Right ventricle myocardium superior (tissue), 1 donor: ENCODE results near the gene OR52B6. TPM values are rescaled to one million over a fixed set of nuclear protein-coding genes. Genes with fewer than 3 reads are reported as not detected.
"Not testable (repeated sequence)": the region's sequence is repeated elsewhere in the genome, so short reads cannot be mapped to it uniquely, and the experiment has no call there.

Experiments
- ATAC-seq: fragments of 200-7000 bp; cut with Tn5 transposase; one replicate; pipeline ENCODE4 v1.9.1; 2020; ENCODE audit warnings: mild to moderate bottlenecking; ENCODE audit not compliant: poor library complexity
- DNase-seq: peaks from one replicate; pipeline ENCODE4 v3.0.0-alpha.2; 2020
- intact Hi-C: fragments of 100-400 bp; cut with DNase I; formaldehyde crosslinking; loops from one replicate; pipeline ENCODE4 v1.11.2; 2022
- long read RNA-seq: library from polyadenylated mRNA; unstranded; transcript quantifications from one replicate; pipeline ENCODE4 v2.0.0, GENCODE V29; 2021
- total RNA-seq: library from RNA; stranded (reverse); fragmentation: NEBNext Ultra II Directional; extraction: Animal tissue kit (Norgen Biotek cat#: 25700); gene quantifications from one replicate; pipeline ENCODE4 v1.2.1, GENCODE V29; 2021
- donor health status: DM: no; HTN: yes; CAD: no; lungs with severe emphysema.

The OR52B6 gene, protein sequence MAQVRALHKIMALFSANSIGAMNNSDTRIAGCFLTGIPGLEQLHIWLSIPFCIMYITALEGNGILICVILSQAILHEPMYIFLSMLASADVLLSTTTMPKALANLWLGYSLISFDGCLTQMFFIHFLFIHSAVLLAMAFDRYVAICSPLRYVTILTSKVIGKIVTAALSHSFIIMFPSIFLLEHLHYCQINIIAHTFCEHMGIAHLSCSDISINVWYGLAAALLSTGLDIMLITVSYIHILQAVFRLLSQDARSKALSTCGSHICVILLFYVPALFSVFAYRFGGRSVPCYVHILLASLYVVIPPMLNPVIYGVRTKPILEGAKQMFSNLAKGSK
- total RNA-seq = not detected
- long read RNA-seq = 0 reads

DNA sequence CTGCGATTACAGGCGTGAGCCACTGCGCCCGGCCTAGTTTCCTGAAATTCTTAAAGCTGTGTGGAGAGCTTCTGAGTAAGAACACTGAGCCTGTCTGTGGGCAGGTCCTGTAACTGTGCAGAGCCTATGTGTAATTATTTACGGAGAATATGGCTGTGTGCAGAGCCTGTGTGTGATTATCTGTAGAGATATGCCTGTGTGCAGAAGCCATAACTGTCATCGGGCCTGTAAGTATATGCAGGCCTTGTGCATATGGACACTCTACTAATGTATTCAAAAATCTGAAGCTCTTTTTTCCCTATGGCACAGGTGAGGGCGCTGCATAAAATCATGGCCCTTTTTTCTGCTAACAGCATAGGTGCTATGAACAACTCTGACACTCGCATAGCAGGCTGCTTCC, at the start of gene OR52B6:
Gene OR52B6 (plus strand): TSS at position 301 of the 400 bp plus-strand sequence. CDS start 0 bp downstream, at position 301.
- intact Hi-C loops = no loop called here
- DNase-seq = no peak
- no peak for ATAC-seq

DNA sequence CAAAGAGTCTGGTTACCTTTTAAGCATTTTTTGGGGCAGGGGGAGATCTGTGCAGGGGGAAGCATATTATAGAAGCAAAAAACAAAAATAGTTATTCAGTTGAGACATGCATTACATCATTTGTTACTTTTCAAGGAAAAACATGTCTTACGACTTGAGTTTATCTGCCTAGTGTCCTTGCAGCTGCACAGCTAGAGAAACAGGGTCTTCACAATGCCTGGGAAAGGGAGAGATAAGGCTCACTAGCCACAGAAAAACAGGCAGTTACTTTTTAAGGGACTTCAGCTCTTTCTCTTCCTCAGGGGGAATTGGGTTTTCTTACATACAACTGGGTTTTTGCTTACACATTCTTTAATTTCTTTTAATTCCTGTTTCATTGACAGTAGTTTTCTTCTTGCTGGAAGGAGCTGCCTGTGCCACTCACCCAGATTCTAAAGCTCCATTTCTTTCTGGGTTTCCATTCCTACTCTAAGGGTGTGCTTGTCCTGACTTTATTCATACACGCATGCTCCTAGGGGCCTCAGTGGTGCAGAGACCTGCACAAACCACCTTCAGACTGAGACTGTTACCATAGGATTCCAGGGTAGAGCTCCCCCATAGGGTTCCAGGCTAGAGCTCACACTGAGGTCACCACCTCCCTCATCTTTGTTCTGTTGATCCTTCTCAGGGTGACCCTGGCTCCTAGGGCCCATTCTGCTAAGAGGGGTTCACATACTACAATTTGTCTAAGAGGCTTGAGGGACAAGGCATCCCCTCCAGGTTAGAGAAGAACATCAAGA, 49.4 kb upstream of the OR52B6 start:
- DNase-seq = no peak
- intact Hi-C loops = no loop called here
- no peak for ATAC-seq

DNA sequence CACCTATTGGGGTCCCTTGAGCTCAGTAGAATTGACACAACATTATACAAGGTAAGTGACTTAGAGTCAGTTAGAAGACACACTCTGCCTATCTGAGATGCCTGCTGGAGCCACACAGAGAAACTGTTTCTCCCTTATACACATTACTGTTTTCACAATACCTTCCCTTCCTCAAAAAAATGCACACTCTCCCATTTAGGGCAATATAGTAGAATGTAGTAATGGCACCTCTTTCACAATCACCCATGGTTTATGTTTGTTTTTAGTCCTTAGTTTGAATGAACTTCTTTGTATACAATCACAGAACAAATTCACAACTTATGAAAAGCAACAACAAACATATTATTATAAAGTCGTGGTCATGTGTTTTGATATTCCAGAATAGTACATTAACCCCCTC, 46.6 kb upstream of the OR52B6 start:
- no peak for DNase-seq
- intact Hi-C loops = no loop called here
- no peak for ATAC-seq

DNA sequence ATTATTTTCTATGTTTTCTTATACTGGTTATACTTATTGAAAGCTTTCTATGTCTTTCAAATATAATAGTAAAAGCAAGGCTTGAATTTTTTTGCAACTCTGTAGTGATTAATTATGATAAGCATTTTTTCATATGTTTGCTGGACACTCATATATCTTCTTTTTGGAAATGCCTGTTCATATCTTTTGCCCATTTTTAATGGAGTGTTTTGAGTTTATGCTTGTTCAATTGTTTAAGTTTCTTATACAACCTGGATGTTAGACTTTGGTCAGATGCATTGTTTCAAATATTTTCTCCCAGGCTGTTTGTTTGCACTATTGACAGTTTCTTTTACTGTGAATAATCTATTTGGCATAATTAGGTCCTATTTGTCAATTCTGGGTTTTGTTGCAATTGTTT, 44.2 kb upstream of the OR52B6 start:
- no peak for DNase-seq
- ATAC-seq = no peak

DNA sequence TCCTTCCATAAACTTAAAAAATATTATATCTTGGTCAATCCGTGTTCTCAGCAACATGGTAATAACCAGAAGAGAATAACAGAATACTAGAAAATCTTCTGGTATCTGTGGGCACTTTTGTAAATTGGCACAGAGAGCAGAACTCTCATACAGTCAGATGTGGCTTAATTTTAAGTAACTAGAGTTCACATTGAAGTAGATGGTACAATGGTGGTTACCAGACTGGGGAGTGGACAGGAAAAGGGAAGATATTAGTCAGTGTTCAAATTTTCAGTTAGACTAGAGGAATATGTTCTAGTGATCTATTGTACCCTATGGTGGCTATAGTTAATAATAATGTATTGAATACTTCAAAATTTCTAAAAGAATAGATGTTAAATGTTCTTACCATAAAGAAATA, 39.2 kb upstream of the OR52B6 start:
- intact Hi-C loops = no loop called here
- DNase-seq (no peak), ATAC-seq (no peak)

More for the DNA sequence above, 44.2 kb upstream of the OR52B6 start:
- intact Hi-C loops = no loop called here

DNA sequence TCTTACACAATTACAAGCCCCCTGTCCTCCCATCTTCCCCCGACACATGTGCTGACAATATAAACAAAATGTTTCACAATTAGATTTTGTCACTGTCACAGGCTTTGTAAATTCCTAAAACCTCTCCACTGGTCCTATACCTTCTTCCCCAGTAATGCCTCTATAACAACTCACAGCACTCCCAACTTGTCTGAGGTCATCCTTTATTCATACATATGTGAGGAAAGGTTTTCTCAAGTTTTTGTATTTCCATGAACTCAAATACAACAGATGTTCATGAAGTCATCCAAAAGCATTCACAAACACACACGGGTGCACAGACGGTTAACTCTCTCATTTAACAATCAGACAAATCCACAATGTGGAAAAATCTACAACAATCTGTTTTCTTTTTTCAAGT, 34.2 kb upstream of the OR52B6 start:
- intact Hi-C loops = no loop called here
- ATAC-seq = no peak

DNA sequence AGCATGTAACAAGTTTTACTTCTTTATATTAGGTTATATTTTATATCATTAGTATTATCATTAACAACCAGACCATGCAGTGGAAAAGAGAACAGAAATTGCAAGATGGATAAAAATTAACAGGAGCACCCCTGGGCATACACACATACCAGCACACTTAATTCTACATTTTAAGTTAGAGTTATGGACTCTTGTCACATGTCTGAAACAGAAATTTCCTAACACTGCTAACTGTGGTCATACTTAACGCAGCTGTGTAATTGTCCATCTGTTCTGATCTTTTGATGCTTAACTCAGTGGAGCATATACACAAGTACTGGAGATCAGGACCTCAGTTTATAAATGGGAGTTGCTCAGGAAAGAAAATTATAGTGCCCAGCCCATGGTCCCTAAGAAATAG, 32.7 kb upstream of the OR52B6 start:
- intact Hi-C loops = no loop called here
- DNase-seq (no peak), ATAC-seq (no peak)

More for the DNA sequence above, 34.2 kb upstream of the OR52B6 start:
- no peak for DNase-seq

DNA sequence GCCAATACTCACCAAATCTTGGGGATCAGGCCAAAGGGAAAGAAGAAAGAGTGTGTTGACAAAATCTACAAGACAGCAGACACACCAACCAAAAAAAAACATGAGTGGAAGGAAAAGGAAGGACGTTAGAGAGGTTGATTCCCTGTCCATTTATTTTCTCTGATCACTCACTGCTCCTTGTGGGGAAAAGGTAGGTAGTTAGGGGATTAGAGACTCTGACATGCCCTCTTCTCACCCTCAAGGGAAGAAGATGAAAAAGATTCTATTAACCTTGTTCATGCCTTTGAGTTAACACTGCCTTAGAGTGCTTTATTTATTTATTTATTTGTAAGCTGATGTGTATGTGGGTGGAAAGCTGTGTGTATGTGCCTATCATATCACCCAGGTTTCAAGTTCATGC, 32.2 kb upstream of the OR52B6 start, which contains the start of gene OR52H1:
Gene OR52H1 (minus strand): TSS at position 101 of the 400 bp plus-strand sequence. CDS start 3,035 bp downstream, outside the sequence.
- DNase-seq = no peak
- no peak for ATAC-seq
- intact Hi-C loops = no loop called here

DNA sequence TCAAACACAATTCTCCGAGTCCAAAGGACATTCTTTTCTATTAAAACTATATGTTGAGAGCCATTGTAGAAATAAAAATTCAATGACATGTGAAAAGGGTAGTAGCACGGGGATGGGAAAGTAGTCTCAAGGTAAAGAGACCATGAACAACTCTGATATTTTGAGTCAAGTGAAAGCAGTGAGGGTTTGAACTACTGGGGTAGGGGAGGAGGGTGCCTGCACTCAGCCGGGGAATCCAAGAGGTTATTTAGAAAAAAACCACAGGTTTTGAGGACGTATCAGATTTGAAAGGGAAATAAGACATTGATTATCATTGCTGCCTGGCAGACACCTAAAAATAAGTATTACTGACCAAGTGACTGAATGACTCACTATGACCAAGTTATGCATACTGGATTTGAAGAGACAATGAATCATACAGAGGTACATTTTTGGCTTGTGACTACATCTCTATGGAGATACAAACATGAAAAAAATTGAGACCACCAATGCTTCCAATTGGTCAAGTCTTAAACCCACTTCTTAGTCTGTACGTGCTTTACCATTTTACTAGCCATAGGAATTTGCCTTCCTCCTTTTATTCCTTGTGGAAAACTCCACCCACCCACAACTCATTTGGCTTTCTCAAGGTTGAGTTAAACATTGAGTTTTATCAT, 30.1 kb upstream of the OR52B6 start:
- ATAC-seq = no peak
- intact Hi-C loops = no loop called here
- DNase-seq = no peak

DNA sequence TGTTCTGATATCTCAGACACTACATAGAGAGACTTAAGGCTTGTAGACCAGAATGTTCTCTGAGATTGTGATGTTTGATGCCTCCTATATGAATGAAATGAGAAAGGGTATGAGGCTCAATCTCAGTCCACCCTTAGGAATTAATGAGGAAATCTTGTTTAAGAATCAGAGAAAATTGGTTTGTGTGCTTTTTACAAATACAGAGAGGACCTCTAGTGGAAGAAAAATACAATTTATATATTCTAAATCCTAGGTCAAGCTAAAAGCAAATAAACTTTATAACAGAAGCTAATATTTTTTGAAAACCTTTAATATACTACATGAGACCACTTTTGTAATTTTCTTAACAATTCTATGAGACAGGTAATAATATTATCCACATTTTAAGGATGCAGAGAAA, 27.3 kb upstream of the OR52B6 start:
- ATAC-seq (no peak), DNase-seq (no peak)
- intact Hi-C loops = no loop called here

DNA sequence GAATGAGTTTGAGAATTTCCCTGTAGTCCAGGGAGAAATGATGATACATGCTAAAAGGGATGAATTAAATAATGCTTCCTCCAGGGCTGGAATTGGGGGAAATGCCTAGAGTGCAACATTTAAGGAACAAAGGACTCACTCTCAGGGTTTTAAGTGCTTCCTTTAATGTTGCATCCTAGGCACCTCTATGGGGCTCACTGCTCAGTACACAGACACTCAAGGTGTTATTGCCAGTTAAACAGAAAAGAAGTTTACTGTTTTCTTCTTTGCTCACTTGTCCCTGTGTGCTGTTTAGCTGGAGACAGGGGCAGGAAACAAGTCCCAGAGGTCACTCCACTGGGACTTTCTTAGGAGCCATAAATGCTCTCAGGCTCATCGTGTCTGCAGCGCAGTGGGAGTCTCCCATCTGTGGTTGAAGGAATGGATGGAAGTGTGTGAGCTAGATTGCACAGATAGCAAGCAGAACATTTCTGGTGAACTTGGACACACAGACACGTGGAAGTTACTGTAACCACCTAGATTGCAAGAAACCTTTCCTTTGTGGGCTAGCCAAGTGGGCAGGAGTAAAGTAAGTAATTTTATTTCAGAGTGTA, 24.0 kb upstream of the OR52B6 start:
- intact Hi-C loops = no loop called here

DNA sequence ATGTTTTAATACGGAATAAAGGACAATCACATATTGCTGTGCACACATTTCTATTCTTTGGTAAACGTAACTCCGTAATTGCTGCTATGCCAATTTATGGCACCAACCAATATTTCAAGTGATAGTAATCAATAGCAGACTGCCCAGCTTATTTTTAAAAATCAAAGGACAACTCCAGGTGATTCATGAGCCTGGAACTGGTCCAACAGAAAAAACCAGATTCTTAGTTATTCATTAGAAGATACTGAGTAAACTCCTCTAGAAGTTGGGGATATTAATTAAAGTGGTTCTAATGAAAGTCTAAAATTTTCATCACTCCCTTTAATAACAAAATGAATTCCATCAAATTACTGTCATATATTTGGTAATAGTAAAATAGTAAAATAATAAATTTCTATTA, 22.9 kb upstream of the OR52B6 start:
- DNase-seq (no peak), ATAC-seq (no peak)
- intact Hi-C loops = no loop called here

More for the DNA sequence above, 24.0 kb upstream of the OR52B6 start:
- DNase-seq (no peak), ATAC-seq (no peak)

DNA sequence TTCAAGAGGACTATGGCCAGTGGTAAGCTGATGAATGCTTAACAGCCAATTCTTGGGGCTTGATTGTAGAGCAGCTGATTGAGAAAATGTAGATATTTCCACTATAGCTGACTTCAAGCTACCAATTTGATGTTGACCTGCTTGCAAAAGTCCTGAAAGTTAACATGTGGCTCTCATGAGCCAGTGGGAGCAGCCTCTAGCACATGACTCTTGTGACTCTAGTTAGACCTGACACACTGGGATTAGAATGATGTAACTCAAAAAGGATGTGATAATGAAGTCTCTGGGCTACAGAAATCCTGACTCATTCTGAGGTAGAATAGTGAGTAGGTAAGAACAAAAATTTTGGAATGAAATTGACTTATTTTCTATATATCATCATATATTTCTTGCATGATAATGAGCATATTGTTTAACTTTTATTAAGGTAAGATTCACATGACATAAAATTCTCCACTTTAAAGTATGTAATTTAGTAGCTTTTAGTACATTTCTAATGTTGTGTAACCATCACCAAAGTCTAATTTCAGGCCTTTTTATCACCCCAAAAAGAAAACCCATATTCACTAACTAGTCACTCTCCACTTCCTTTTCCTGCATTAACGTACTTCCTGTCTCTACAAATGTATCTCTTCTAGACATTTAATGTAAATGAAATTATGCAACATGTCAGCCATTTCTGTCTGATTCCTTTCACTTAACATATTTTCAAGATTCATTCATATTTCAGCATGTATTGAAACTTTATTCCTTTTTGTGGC, 16.2 kb upstream of the OR52B6 start:
- no peak for DNase-seq
- intact Hi-C loops = no loop called here

DNA sequence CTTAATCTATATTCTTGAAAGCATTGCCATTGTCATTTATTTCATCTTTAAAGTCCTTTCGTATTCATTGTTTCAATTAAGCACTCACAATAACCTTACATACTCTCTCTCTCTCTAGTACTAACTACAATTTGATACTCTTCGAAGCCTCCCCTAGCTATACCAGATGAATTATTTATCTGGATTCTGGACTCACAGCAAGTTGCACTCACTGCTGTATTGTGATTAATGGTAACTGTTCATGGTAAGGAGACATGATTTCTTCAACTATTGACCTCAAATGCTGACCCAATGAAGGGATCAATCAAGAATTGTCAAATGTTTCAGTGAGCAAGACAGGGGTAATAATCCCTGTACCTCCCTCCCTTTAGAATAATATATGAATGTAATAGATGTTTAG, 6.0 kb upstream of the OR52B6 start:
- DNase-seq = no peak
- no peak for ATAC-seq
- intact Hi-C loops = no loop called here

More for the DNA sequence above, 16.2 kb upstream of the OR52B6 start:
- no peak for ATAC-seq

DNA sequence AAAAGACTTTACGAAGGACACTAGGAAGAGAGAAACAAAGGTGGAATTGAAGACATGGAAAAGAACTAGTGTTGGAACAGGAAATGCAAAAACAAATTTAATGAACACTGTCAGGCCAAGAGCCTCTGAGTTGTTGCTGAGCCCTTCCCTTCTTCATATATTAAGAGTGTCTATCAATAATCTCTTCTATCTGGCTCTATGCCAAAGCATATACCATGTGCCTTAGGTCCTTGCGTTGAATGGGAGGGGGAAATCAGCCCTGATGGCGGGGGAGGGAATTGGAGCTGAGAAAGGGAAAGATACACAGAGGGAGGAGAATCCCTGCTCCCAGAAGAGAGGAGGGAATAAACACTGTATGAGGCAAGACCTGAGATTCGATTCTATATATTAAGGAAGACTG, 5.5 kb upstream of the OR52B6 start:
- intact Hi-C loops = no loop called here
- DNase-seq (no peak), ATAC-seq (no peak)

DNA sequence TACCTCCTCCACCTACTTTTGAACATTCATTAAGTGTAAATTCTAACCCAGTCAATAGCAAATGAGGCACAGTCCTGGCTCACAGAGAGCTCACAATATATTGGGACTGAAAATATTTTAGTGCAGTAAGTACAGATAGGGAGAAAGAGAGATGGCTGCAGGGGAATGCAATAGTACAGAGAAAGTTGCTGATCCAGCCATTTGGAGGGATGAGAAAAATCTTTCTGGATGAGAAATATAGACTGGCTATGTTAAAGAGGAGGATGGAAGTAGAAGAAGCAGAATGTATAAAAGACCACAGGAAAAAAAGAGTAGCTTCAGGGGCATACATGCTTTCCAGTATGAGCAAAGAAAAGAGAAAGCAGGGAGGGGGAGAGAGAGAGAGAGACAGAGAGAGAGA, 3.6 kb upstream of the OR52B6 start:
- ATAC-seq = no peak
- intact Hi-C loops = no loop called here

DNA sequence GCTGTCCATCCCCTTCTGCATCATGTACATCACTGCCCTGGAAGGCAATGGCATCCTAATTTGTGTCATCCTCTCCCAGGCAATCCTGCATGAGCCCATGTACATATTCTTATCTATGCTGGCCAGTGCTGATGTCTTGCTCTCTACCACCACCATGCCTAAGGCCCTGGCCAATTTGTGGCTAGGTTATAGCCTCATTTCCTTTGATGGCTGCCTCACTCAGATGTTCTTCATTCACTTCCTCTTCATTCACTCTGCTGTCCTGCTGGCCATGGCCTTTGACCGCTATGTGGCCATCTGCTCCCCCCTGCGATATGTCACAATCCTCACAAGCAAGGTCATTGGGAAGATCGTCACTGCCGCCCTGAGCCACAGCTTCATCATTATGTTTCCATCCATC, 337 bp downstream of the OR52B6 start:
- ATAC-seq = no peak
- intact Hi-C loops = no loop called here
- no peak for DNase-seq

More for the DNA sequence above, 3.6 kb upstream of the OR52B6 start:
- DNase-seq = no peak

DNA sequence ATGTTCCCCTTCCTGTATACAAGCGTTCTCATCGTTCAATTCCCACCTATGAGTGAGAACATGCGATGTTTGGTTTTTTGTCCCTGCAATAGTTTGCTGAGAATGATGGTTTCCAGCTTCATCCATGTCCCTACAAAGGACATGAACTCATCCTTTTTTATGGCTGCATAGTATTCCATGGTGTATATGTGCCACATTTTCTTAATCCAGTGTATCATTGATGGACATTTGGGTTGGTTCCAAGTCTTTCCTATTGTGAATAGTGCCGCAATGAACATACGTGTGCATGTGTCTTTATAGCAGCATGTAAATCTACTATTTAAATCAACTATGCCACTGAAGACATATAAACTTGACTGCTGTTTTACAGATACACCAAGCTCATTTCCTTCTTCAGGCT, 3.8 kb downstream of the OR52B6 start:
- ATAC-seq, DNase-seq, intact Hi-C loops: not testable (repeated sequence)
